Upper lobe of right lung (tissue), 1 donor: ENCODE measurements around the gene INPP5A. TPM values are rescaled to one million over a fixed set of nuclear protein-coding genes. Genes with fewer than 3 reads are reported as not detected.

Experiments
- ATAC-seq: fragments of 200-7000 bp; cut with Tn5 transposase; one replicate; pipeline ENCODE4 v1.9.1; 2020; ENCODE audit warnings: mild to moderate bottlenecking, moderate library complexity
- DNase-seq: peaks from one replicate; pipeline ENCODE4 v3.0.0-alpha.2; 2020
- H3K27ac ChIP-seq: fragments of 200-600 bp; one replicate; pipeline ENCODE4 v1.8.0; 2022
- H3K27me3 ChIP-seq: fragments of 200-600 bp; one replicate; pipeline ENCODE4 v1.8.0; 2022; ENCODE audit warnings: mild to moderate bottlenecking
- H3K36me3 ChIP-seq: fragments of 200-600 bp; one replicate; pipeline ENCODE4 v1.8.0; 2022
- H3K4me1 ChIP-seq: fragments of 200-600 bp; one replicate; pipeline ENCODE4 v1.8.0; 2022
- H3K4me3 ChIP-seq: fragments of 200-600 bp; one replicate; pipeline ENCODE4 v1.8.0; 2022; ENCODE audit warnings: mild to moderate bottlenecking
- H3K9me3 ChIP-seq: fragments of 200-600 bp; one replicate; pipeline ENCODE4 v1.8.0; 2022
- CTCF ChIP-seq: fragments of 200-600 bp; IDR thresholded peaks from one replicate; pipeline ENCODE4 v1.8.0; 2022; ENCODE audit warnings: antibody characterized with exemption
- intact Hi-C: fragments of 100-400 bp; cut with DNase I; formaldehyde crosslinking; loops from one replicate; pipeline ENCODE4 v1.11.0; 2022
- total RNA-seq: library from RNA; stranded (reverse); fragmentation: NEBNext Ultra II Directional; extraction: Animal tissue kit (Norgen Biotek cat#: 25700); gene quantifications from one replicate; pipeline ENCODE4 v1.2.1, GENCODE V29; 2021
- donor health status: DM: no; HTN: yes; CAD: no; lungs with severe emphysema.

Gene INPP5A
- total RNA-seq, 1 donor from 2014 or later, result 38.3 TPM

- DNase-seq, result no peak
- H3K4me1 ChIP-seq, result no peaks in the 10 kb centered on the region
- H3K36me3 ChIP-seq, result peaks cover 12% of the 10 kb centered on the region
- H3K4me3 ChIP-seq, result no peak overlapping the region
- intact Hi-C loops, result no loop called here
- no peak for TF ChIP-seq CTCF
- no peak for ATAC-seq
- H3K27me3 ChIP-seq, result peaks cover 66% of the 10 kb centered on the region
- no peaks in the 10 kb centered on the region for H3K9me3 ChIP-seq
- no peak overlapping the region for H3K27ac ChIP-seq
Measured at GRCh38 chr10:132786476-132786883, 248.9 kb downstream of the INPP5A start.

GRCh38 chr10:132786884-132787494 is 249.4 kb downstream of the INPP5A start:
- intact Hi-C loops, result no loop called here
- Histone ChIP-seq H3K27ac (no peak overlapping the region), H3K27me3 (peaks cover 66% of the 10 kb centered on the region), H3K4me3 (no peak overlapping the region), H3K9me3 (no peaks in the 10 kb centered on the region), H3K4me1 (no peaks in the 10 kb centered on the region), H3K36me3 (peaks cover 7% of the 10 kb centered on the region)
- TF ChIP-seq CTCF, result no peak
- DNase-seq (no peak), ATAC-seq (no peak)

GRCh38 chr10:132787495-132788179 is 250.1 kb downstream of the INPP5A start:
- no peak for ATAC-seq
- Histone ChIP-seq H3K36me3 (peaks cover 5% of the 10 kb centered on the region), H3K27ac (no peak overlapping the region), H3K4me3 (no peak overlapping the region), H3K9me3 (no peaks in the 10 kb centered on the region), H3K27me3 (peaks cover 66% of the 10 kb centered on the region), H3K4me1 (no peaks in the 10 kb centered on the region)
- intact Hi-C loops, result no loop called here
- no peak for TF ChIP-seq CTCF
- DNase-seq, result no peak

GRCh38 chr10:132788180-132788830 is 250.7 kb downstream of the INPP5A start:
- ATAC-seq (no peak), DNase-seq (no peak)
- no peak for TF ChIP-seq CTCF
- no peak overlapping the region for H3K27ac ChIP-seq
- no peaks in the 10 kb centered on the region for H3K36me3 ChIP-seq
- peaks cover 69% of the 10 kb centered on the region for H3K27me3 ChIP-seq
- H3K9me3 ChIP-seq, result no peaks in the 10 kb centered on the region
- intact Hi-C loops, result no loop called here
- no peaks in the 10 kb centered on the region for H3K4me1 ChIP-seq
- no peak overlapping the region for H3K4me3 ChIP-seq

- Histone ChIP-seq H3K9me3 (no peaks in the 10 kb centered on the region), H3K27me3 (peaks cover 73% of the 10 kb centered on the region), H3K36me3 (no peaks in the 10 kb centered on the region), H3K4me1 (no peaks in the 10 kb centered on the region), H3K4me3 (no peak overlapping the region), H3K27ac (no peak overlapping the region)
- intact Hi-C loops, result no loop called here
- no peak for ATAC-seq
- no peak for DNase-seq
- TF ChIP-seq CTCF, result no peak
Measured at GRCh38 chr10:132788831-132789219, 251.2 kb downstream of the INPP5A start.
